Measurements from ENCODE around the gene ZNHIT3. TPM values are rescaled to one million over a fixed set of nuclear protein-coding genes. Genes with fewer than 3 reads are reported as not detected.
"Not testable (repeated sequence)": the region's sequence is repeated elsewhere in the genome, so short reads cannot be mapped to it uniquely, and the experiment has no call there.

The ZNHIT3 gene
- total RNA-seq, 1 donor from 2014 or later = 35.2 TPM

GRCh38 chr17:36482611-36483504 is 3.6 kb upstream of the ZNHIT3 start:
- intact Hi-C loops (cut with micrococcal nuclease) = no loop called here

- intact Hi-C loops (cut with micrococcal nuclease) = not testable (repeated sequence)
Measured at GRCh38 chr17:36484021-36484420, 2.5 kb upstream of the ZNHIT3 start.

- intact Hi-C loops (cut with micrococcal nuclease) = loop anchor here (5.0 kb wide), 1 partner anchor 1002 kb away; the partner anchor contains the start of gene DUSP14
Measured at GRCh38 chr17:36485027-36485426, 1.5 kb upstream of the ZNHIT3 start.

- intact Hi-C loops (cut with micrococcal nuclease) = loop anchor here (2.0 to 5.0 kb wide), 3 partner anchors 49 to 1001 kb away; partner anchors contain the start of genes DUSP14, GGNBP2, MYO19 and PIGW
Measured at GRCh38 chr17:36485805-36486203, 677 bp upstream of the ZNHIT3 start.

GRCh38 chr17:36493956-36494355 is 7.5 kb downstream of the ZNHIT3 start:
- intact Hi-C loops (cut with micrococcal nuclease) = no loop called here

- intact Hi-C loops (cut with micrococcal nuclease) = no loop called here
Measured at GRCh38 chr17:36494674-36495073, 8.2 kb downstream of the ZNHIT3 start.

GRCh38 chr17:36495076-36495578 is 8.6 kb downstream of the ZNHIT3 start:
- intact Hi-C loops (cut with micrococcal nuclease) = no loop called here

GRCh38 chr17:36496018-36496789 is 9.7 kb downstream of the ZNHIT3 start:
- intact Hi-C loops (cut with micrococcal nuclease) = no loop called here

- intact Hi-C loops (cut with micrococcal nuclease) = no loop called here
Measured at GRCh38 chr17:36498155-36498554, 11.7 kb downstream of the ZNHIT3 start.

- intact Hi-C loops (cut with micrococcal nuclease) = no loop called here
Measured at GRCh38 chr17:36498560-36499300, 12.2 kb downstream of the ZNHIT3 start.

- intact Hi-C loops (cut with micrococcal nuclease) = no loop called here
Measured at GRCh38 chr17:36500745-36501225, 14.3 kb downstream of the ZNHIT3 start.

GRCh38 chr17:36501351-36501750 is 14.9 kb downstream of the ZNHIT3 start:
- intact Hi-C loops (cut with micrococcal nuclease) = no loop called here

- intact Hi-C loops (cut with micrococcal nuclease) = no loop called here
Measured at GRCh38 chr17:36501963-36502362, 15.5 kb downstream of the ZNHIT3 start.

- intact Hi-C loops (cut with micrococcal nuclease) = no loop called here
Measured at GRCh38 chr17:36503456-36504155, 17.1 kb downstream of the ZNHIT3 start.

GRCh38 chr17:36504156-36504545 is 17.7 kb downstream of the ZNHIT3 start:
- intact Hi-C loops (cut with micrococcal nuclease) = no loop called here

- intact Hi-C loops (cut with micrococcal nuclease) = no loop called here
Measured at GRCh38 chr17:36505171-36505570, 18.7 kb downstream of the ZNHIT3 start.

GRCh38 chr17:36506249-36506826 is 19.9 kb downstream of the ZNHIT3 start:
- intact Hi-C loops (cut with micrococcal nuclease) = no loop called here

GRCh38 chr17:36506831-36507230 is 20.4 kb downstream of the ZNHIT3 start:
- intact Hi-C loops (cut with micrococcal nuclease) = no loop called here

- intact Hi-C loops (cut with micrococcal nuclease) = no loop called here
Measured at GRCh38 chr17:36507266-36507665, 20.8 kb downstream of the ZNHIT3 start.

GRCh38 chr17:36508439-36508838 is 22.0 kb downstream of the ZNHIT3 start:
- intact Hi-C loops (cut with micrococcal nuclease) = not testable (repeated sequence)
